ENCODE measurements around the gene UBASH3A.

- no peak for TF ChIP-seq ZNF274 (IDR thresholded peaks at IDR 0.05; ENCODE audit: low read depth, low read length)
- no peak for TF ChIP-seq CTCF (IDR thresholded peaks at IDR 0.05 in 2 of 3, conservative IDR thresholded peaks at IDR 0.05 in 1 of 3; ENCODE audit: borderline replicate concordance in 1 of 3, insufficient read depth in 1 of 3, low read depth in 2 of 3, low read length in 2 of 3)
- no peak for TF ChIP-seq POLR2AphosphoS5 (IDR thresholded peaks at IDR 0.05; ENCODE audit: low read depth, low read length)
- TF ChIP-seq ZFX (IDR thresholded peaks at IDR 0.05), result no peak
- TF ChIP-seq POLR2A (IDR thresholded peaks at IDR 0.05; ENCODE audit: borderline replicate concordance, extremely low read depth, insufficient read depth, insufficient read length), result no peak
- no peak for TF ChIP-seq SRF (IDR thresholded peaks at IDR 0.05; ENCODE audit: low read depth)
- peak; percentile 56 for TF ChIP-seq REST (IDR thresholded peaks at IDR 0.05; ENCODE audit: low read depth)
- no peak for TF ChIP-seq CEBPB (IDR thresholded peaks at IDR 0.05; ENCODE audit: low read depth)
- no peak for TF ChIP-seq JUND (IDR thresholded peaks at IDR 0.05)
- TF ChIP-seq YY1 (IDR thresholded peaks at IDR 0.05; ENCODE audit: extremely low read depth, insufficient replicate concordance, low read depth, low read length), result no peak
- TF ChIP-seq EZH2 (IDR thresholded peaks at IDR 0.05), result no peak
- no peak for TF ChIP-seq RAD21 (IDR thresholded peaks at IDR 0.05; ENCODE audit: low read depth)
Measured at GRCh38 chr21:42429856-42430255, 26.2 kb downstream of the UBASH3A start.

Measured in HCT116 (cell line).